Activated naive CD8-positive, alpha-beta T cell treated with anti-CD3 and anti-CD28 coated beads, Interleukin-2, amount 50 U/mL, for 24 hours (primary cell): ENCODE measurements around the gene TGFBR3.

Experiments used
- ATAC-seq: fragments of 150-1000 bp; cut with Tn5 transposase; one replicate; pipeline ENCODE4 v1.10.0; 2021
- DNase-seq: peaks from one replicate; pipeline ENCODE4 v3.0.0; 2021
- H3K27ac Mint-ChIP-seq: one replicate; pipeline ENCODE4 v1.8.0; 2021; ENCODE audit warnings: mild to moderate bottlenecking, mixed read lengths
- H3K27me3 Mint-ChIP-seq: one replicate; pipeline ENCODE4 v1.8.0; 2021; ENCODE audit warnings: mixed read lengths
- H3K36me3 Mint-ChIP-seq: one replicate; pipeline ENCODE4 v1.8.0; 2021; ENCODE audit warnings: low read depth, mixed read lengths
- H3K4me1 Mint-ChIP-seq: one replicate; pipeline ENCODE4 v1.8.0; 2021; ENCODE audit warnings: mixed read lengths
- H3K4me3 Mint-ChIP-seq: one replicate; pipeline ENCODE4 v1.8.0; 2021; ENCODE audit warnings: mild to moderate bottlenecking, moderate library complexity, mixed read lengths
- H3K9me3 Mint-ChIP-seq: one replicate; pipeline ENCODE4 v1.8.0; 2021; ENCODE audit warnings: mixed read lengths

The TGFBR3 gene

DNA sequence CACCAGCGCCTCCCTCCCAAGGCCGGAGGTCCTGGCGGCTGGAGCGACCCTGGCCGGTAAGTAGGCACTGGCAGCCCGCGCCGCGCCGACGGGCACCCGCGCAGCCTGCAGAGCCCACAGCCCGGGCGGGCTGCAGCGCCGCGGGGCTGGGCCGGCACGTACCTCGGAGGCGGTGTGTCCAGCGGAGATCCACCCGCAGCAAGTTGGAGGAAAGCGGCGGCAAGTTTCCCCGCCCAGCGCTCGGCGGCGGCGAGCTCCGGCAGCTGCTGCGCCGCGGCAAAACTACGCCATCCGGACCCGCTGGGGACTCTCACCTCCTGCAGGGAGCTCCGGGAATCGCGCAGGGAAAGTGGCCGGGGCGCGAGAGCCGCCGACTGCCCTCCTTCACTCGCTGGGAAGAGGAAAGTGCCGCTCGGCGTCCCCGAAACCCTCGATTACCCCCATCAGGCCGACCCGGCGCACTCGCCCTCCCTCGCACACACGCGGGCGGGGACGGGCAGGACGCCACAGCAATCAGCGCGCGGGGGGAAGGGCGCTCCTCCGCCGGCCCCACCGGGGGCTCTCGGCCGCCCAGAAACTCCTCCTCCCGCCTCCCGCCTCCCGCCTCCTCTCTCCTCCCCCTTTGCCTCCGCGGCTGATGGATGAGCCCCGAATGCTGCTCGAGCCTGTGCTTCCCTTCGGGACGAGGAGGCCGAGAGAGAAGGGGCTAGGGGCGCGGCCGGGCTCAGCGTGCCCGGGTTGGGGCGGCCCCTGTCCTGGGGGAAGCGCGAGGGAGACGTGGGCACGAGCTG, at the start of gene TGFBR3:
Gene TGFBR3 (minus strand): TSS at position 436 of the 791 bp plus-strand sequence. CDS start 24,620 bp downstream, outside the sequence.
- peaks cover 53% of the 10 kb centered on the region for H3K4me1 Mint-ChIP-seq
- peak within 1 kb of the TSS; percentile 89 for H3K27ac Mint-ChIP-seq
- peaks cover 19% of the 10 kb centered on the region for H3K27me3 Mint-ChIP-seq
- DNase-seq: peak; percentile 77
- no peaks in the 10 kb centered on the region for H3K36me3 Mint-ChIP-seq
- peak within 1 kb of the TSS; percentile 87 for H3K4me3 Mint-ChIP-seq
- ATAC-seq: peak; percentile 75
- no peaks in the 10 kb centered on the region for H3K9me3 Mint-ChIP-seq

DNA sequence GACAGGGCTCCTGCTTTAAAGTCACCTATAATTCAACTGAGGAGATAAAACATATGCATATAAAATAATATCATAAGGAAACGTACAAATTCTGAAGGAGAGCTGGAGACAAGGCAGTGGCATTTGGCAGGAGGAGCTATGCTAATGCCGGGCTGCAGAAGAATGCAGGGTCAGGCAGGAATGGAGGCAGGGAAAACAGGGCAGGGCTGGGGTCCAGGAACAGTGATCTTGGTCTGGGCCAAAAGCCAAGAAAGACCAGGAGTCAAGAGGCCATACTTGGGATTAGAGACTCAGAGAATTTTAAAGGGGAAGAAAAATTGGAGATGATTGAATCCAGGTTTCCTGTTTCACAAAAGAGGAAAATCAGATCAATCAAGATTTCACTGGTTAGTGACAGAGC, 43.3 kb upstream of the TGFBR3 start:
- ATAC-seq (no peak), DNase-seq (no peak)
- Mint-ChIP-seq H3K27ac (no peak overlapping the region), H3K4me3 (no peak overlapping the region), H3K36me3 (no peaks in the 10 kb centered on the region), H3K9me3 (no peaks in the 10 kb centered on the region), H3K4me1 (peaks cover 4% of the 10 kb centered on the region), H3K27me3 (no peaks in the 10 kb centered on the region)

DNA sequence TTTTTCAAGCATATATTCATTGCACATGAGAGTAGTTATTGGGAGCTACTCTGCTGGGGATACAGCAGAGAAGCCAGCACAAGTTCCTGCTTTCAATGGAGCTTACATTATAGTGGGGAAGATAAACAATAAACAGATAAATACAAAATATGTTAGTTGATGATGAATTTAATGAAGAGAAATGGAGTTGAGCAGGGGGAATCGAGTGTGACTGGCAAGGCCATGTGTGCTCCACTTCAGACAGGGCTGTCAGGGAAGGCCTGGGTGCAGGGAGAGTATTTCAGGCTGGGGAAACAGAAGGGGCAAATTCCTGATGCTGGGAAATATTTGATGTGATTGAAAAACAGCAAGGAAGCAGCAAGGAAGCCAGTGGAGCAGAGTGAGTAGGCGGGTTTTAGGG, 42.1 kb upstream of the TGFBR3 start:
- Mint-ChIP-seq H3K27ac (no peak overlapping the region), H3K27me3 (no peaks in the 10 kb centered on the region), H3K4me3 (no peak overlapping the region), H3K9me3 (no peaks in the 10 kb centered on the region), H3K4me1 (peaks cover 13% of the 10 kb centered on the region), H3K36me3 (no peaks in the 10 kb centered on the region)
- ATAC-seq: no peak
- no peak for DNase-seq

DNA sequence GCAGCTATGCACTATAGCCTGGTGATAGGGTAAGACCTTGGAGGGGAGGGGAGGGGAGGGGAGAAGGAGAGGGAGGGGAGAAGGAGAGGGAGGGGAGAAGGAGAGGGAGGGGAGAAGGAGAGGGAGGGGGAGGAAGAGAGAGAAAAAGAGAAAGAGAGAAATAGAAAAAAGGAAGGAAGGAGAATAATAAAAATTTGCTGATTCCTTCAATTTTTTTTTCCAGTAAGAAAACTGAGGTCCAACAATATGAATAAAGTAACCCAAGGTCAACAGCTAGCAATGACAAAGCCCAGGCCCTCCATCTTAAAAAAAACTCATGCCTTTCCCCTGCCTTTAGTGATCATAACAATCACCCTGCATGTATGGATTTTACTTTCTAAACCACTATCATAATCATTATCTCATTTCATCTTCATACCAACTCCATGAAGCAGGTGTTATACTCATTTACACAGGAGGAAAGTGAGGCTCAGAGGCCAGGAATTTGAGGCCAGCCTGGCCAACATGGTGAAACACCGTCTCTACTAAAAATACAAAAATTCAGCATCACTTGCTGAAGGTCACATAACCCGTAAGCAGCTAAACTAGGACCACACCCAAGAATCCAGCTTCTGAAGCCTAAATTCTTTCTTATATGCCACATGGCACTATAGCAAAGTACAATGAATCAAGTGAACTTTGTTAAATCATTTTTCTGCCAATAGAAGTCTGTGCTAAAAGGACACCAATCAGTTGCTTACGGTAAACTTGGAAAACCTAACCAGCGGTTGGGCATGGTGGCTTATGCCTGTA, 39.9 kb upstream of the TGFBR3 start:
- no peak overlapping the region for H3K27ac Mint-ChIP-seq
- peaks cover 4% of the 10 kb centered on the region for H3K27me3 Mint-ChIP-seq
- H3K9me3 Mint-ChIP-seq: no peaks in the 10 kb centered on the region
- DNase-seq: no peak
- peaks cover 14% of the 10 kb centered on the region for H3K4me1 Mint-ChIP-seq
- ATAC-seq: no peak
- no peaks in the 10 kb centered on the region for H3K36me3 Mint-ChIP-seq
- H3K4me3 Mint-ChIP-seq: no peak overlapping the region

DNA sequence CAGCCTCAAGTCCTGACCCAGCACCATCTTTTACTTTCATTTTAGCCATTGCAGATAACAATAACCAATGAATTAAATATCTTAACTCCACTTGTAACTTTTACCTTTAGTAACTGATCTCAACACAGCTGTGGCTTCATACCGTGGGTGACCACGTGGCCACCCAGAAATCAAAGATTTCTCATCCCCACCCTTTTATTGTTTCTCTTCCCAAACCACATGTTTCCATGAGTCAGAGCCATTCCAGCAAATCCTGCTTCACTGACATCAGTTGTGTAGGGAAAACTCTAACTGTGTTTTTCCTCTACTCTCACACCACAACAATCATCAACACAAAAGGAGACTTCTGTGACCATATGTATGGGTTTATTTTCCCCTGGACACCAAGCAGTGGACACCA, 38.2 kb upstream of the TGFBR3 start:
- Mint-ChIP-seq H3K36me3 (no peaks in the 10 kb centered on the region), H3K9me3 (no peaks in the 10 kb centered on the region), H3K27me3 (peaks cover 4% of the 10 kb centered on the region), H3K27ac (no peak overlapping the region), H3K4me1 (peaks cover 14% of the 10 kb centered on the region), H3K4me3 (no peak overlapping the region)
- DNase-seq (no peak), ATAC-seq (peak; percentile 13)

DNA sequence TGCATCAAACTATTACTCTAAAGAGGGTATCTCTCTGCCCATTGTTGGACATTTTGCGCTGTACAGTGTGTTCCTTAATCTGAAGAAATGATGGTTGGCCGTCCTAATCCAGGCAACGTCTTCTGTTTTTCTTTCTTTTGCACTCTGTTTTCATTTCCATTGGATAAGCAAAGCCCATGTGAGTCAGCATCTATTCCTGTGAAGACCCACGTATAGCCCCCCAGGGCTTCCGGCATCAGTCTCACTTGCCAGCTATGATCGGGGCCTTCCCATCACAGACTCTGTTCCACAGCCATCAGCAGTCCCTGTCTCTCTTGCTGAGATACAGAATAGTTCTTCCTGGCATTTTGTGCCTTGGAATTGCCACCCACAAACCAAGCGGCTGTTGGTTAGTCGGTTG, 34.0 kb upstream of the TGFBR3 start:
- H3K9me3 Mint-ChIP-seq: no peaks in the 10 kb centered on the region
- H3K4me3 Mint-ChIP-seq: no peak overlapping the region
- peaks cover 4% of the 10 kb centered on the region for H3K27me3 Mint-ChIP-seq
- no peak overlapping the region for H3K27ac Mint-ChIP-seq
- no peaks in the 10 kb centered on the region for H3K36me3 Mint-ChIP-seq
- DNase-seq (no peak), ATAC-seq (no peak)
- peaks cover 14% of the 10 kb centered on the region for H3K4me1 Mint-ChIP-seq

DNA sequence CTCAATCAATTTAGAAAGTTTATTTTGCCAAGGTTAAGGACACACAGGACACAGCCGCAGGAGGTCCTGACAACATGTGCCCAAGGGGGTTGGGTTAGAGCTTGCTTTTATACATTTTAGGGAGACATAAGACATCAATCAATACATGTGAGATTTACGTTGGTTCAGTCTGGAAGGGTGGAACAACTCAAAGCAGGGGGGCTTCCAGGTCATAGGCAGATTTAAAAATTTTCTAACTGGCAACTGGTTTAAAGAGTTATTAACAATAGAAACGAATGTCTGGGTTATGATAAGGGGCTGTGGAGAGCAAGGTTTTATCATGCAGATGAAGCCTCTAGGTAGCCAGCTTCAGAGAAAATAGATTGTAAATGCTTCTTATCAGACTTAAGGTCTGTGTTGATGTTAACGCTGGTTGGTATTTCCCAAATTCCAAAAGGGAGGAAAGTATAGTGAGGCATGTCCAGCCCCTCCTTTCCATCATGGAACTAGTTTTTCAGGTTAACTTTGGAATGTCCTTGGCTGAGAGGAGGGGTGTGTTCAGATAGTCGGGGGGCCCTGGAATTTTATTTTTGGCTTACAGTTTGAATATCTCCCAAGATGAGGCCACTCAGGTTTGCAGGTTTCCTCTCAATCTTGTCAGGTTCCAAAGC, 31.0 kb upstream of the TGFBR3 start:
- no peak overlapping the region for H3K27ac Mint-ChIP-seq
- no peaks in the 10 kb centered on the region for H3K36me3 Mint-ChIP-seq
- ATAC-seq: no peak
- H3K9me3 Mint-ChIP-seq: no peaks in the 10 kb centered on the region
- no peak overlapping the region for H3K4me3 Mint-ChIP-seq
- peaks cover 5% of the 10 kb centered on the region for H3K4me1 Mint-ChIP-seq
- no peak for DNase-seq
- peaks cover 2% of the 10 kb centered on the region for H3K27me3 Mint-ChIP-seq

DNA sequence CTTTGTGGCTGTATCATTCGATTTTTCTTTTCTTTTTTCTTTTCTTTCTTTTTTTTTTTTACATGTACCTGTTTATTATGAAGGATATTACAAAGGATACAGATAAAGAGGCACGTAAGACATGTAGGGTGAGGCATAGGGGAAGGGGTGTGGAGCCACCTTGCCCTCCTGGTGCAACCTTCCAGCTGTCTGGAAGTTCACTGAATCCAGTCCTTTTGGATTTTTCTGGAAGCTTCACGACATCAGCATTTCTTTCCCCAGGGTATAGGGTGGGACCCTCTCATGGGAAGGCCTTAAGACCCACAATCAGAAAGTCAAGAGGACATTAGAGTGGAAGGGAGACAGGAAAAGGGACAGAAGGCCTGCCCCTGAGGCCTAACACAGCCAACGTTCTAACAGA, 30.1 kb upstream of the TGFBR3 start:
- Mint-ChIP-seq H3K27me3 (no peaks in the 10 kb centered on the region), H3K9me3 (no peaks in the 10 kb centered on the region), H3K4me1 (peaks cover 5% of the 10 kb centered on the region), H3K36me3 (no peaks in the 10 kb centered on the region), H3K4me3 (no peak overlapping the region), H3K27ac (no peak overlapping the region)
- DNase-seq: no peak
- ATAC-seq: no peak

DNA sequence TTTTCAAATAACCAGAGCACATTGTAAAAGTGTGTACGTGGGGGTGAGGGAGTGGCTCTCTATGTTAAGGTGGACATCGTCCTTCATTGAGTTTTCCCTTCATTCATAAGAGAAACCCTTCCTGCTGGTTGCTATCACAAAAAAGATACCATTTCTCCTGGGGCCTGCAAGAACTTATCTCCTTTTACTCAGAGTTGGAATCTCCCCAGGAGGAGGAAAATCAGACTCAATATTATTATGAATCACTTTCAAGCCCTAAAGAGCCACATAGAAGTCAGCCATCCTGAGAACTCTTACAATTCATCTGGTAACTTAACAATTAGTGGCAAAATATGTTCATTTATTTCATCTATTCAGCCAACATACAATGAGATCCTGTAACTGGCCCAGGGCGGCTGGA, 27.1 kb upstream of the TGFBR3 start:
- no peaks in the 10 kb centered on the region for H3K36me3 Mint-ChIP-seq
- peak; percentile 59 for ATAC-seq
- H3K4me1 Mint-ChIP-seq: peaks cover 5% of the 10 kb centered on the region

DNA sequence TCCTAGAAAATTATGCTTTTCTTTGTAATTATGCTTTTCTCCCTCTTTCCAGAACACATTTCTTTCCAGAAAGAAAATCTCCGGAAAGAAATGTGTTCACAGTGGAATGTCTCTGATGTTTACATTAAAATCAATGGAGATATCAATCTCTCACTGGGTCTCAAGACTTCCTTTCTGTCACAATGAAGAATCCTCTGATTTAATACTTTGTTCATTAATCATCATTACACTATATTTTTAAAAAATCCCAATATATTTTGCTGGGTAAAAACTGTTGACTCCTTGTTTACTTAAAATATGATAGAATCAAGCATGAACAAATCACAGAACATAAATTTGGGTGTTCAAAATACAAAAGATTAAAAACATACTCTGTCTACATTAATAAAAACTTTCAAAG, 26.3 kb upstream of the TGFBR3 start:
- H3K36me3 Mint-ChIP-seq: no peaks in the 10 kb centered on the region
- peaks cover 1% of the 10 kb centered on the region for H3K27me3 Mint-ChIP-seq
- ATAC-seq (no peak), DNase-seq (no peak)
- no peak overlapping the region for H3K4me3 Mint-ChIP-seq
- H3K9me3 Mint-ChIP-seq: no peaks in the 10 kb centered on the region
- H3K27ac Mint-ChIP-seq: no peak overlapping the region
- H3K4me1 Mint-ChIP-seq: peaks cover 5% of the 10 kb centered on the region

More for the DNA sequence above, 27.1 kb upstream of the TGFBR3 start:
- no peak for DNase-seq
- Mint-ChIP-seq H3K27me3 (peaks cover 1% of the 10 kb centered on the region), H3K9me3 (no peaks in the 10 kb centered on the region), H3K27ac (no peak overlapping the region), H3K4me3 (no peak overlapping the region)

DNA sequence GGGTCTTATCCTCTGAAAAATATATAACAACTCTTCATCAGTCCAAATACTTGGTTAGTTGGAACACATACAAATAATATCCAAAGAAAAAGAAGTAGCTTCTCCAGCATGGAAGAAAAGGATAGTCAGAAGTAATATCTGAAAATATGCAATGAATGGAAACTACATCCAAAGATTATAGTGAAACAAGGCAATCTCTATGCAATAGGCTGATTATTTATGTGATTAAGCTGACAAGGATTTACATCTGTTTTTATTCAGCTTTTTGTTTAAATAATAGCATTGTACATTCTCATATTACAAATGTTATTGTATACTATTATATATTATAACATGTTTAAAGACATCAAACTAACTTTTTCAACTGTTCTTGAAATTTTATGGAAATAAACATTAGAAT, 15.3 kb upstream of the TGFBR3 start:
- no peak for ATAC-seq
- no peak overlapping the region for H3K4me3 Mint-ChIP-seq
- peaks cover 4% of the 10 kb centered on the region for H3K27me3 Mint-ChIP-seq
- no peaks in the 10 kb centered on the region for H3K9me3 Mint-ChIP-seq
- no peak overlapping the region for H3K27ac Mint-ChIP-seq
- peaks cover 2% of the 10 kb centered on the region for H3K4me1 Mint-ChIP-seq
- no peak for DNase-seq
- no peaks in the 10 kb centered on the region for H3K36me3 Mint-ChIP-seq

DNA sequence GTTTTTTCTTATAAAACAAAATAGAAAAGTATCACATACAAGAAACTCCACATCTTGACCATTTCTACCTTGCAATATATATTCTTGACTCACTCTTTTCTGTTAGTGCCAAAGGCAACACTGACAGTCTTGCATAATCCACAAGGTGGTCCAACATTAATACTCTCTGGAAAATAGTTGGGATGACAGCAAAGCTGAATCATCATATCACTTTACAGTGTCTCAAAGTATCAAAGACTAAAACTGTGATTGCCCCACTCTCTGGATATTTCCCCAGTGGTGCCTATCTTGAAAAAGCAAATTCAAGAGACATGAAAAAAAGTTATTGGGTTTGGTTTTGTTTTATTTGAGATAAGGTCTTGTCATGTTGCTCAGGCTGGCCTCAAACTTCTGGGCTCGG, 14.6 kb upstream of the TGFBR3 start:
- DNase-seq (no peak), ATAC-seq (no peak)
- Mint-ChIP-seq H3K9me3 (no peaks in the 10 kb centered on the region), H3K4me1 (peaks cover 9% of the 10 kb centered on the region), H3K36me3 (peaks cover 3% of the 10 kb centered on the region), H3K4me3 (no peak overlapping the region), H3K27ac (no peak overlapping the region), H3K27me3 (peaks cover 8% of the 10 kb centered on the region)

DNA sequence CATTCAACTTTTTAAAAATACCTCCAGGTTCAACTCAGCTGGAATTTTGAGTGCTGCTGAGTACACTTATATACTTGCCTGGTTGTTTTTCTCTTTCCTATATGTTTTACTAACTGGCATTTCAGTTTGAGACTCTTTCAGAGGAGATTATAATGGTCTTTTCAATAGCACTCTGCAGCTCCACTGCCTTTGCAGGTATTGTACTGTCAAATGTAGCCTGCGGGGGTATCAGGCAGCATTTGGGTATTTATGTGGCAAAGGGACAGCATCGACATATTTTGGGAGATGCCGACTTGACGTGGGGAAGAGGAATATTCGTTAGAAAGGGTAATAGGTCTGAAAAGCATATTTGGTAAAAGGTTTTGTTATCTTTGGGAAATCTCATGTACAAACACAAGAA, 11.1 kb upstream of the TGFBR3 start:
- peaks cover 5% of the 10 kb centered on the region for H3K9me3 Mint-ChIP-seq
- DNase-seq: no peak
- H3K27ac Mint-ChIP-seq: no peak overlapping the region
- H3K36me3 Mint-ChIP-seq: peaks cover 4% of the 10 kb centered on the region
- no peak for ATAC-seq
- peaks cover 25% of the 10 kb centered on the region for H3K4me1 Mint-ChIP-seq
- H3K4me3 Mint-ChIP-seq: no peak overlapping the region
- H3K27me3 Mint-ChIP-seq: peaks cover 7% of the 10 kb centered on the region

DNA sequence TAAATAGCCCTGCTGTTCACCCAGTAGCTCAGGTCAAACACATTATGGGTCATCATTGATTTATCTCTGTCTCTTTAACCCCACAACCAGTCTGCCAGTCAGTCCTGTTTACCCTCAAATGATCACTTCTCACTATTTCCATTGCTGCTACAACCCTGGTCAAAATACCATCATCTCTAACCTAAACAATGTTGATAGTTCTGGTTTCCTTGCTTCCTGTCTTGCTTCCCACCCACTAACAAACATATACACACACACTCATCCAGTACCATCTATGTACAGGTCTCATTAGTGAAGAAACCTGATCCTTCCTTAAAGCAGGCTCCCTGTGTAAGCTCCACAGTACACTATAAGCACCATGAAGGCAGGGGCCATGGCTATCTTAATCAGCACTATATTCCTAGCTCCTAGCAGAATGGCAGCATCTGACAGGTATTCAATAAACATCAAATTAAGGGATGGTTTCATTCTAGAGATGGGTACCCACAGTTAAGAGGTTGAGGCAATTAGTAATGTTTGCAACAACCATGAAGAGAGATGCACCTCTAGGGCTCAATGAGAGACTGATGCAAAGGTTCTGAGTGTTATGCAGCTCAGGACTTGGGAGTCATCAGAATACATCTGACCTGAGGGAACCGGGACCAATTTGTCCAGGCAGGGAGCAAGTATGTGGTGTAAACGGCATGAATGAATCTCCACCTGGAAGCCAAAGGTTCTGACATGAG, 10.0 kb upstream of the TGFBR3 start:
- H3K27ac Mint-ChIP-seq: peak overlapping the region; percentile 0
- ATAC-seq (peak; percentile 73), DNase-seq (no peak)
- peaks cover 7% of the 10 kb centered on the region for H3K27me3 Mint-ChIP-seq
- H3K9me3 Mint-ChIP-seq: peaks cover 5% of the 10 kb centered on the region
- H3K4me1 Mint-ChIP-seq: peaks cover 34% of the 10 kb centered on the region
- no peak overlapping the region for H3K4me3 Mint-ChIP-seq
- H3K36me3 Mint-ChIP-seq: peaks cover 4% of the 10 kb centered on the region
